ENCODE measurements around the gene WIPF3.

The WIPF3 gene

DNA sequence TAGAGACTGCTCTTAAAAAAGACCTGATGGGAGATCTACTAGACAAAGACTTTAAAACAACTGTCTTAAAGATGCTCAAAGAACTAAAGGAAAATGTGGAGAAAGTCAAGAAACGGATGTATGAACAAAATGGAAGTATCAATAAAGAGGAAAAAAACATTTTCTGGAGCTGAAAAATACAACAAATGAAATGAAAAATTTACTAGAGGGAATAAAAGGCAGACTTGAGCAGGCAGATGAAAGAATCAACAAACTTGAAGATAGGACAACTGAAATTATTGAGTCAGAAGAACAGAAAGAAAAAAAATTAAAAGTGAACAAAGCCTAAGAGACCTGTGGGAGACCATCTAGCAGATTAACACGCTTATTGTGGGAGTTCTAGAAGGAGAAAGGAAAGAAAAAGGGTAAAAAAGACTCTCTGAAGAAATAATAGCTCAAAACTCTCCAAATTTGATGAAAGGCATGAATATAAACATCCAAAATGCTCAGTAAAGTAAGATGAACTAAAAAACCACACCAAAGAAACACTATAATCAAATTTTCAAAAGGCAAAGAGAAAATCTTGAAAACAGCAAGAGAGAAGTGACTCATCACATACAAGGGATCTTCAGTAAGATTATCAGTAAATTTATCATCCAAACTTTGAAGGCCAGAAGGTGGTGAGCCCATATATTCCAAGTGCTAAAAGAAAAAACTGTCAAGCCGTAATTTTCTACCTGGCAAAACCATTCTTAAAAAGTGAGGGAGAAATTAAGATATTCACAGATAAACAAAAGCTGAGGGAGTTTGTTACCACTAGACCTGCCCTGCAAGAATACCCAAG is 100.1 kb downstream of the WIPF3 start:
- H3K27ac Mint-ChIP-seq = no peak overlapping the region
- H3K27me3 Mint-ChIP-seq = peaks cover 0 to 12% of the 10 kb centered on the region in 2 donors
- no peak for ATAC-seq (replicated peaks)
- no peak overlapping the region for H3K4me3 Mint-ChIP-seq
- no peak for DNase-seq
- peaks cover 16 to 22% of the 10 kb centered on the region in 2 donors for H3K36me3 Mint-ChIP-seq
- peaks cover 22 to 23% of the 10 kb centered on the region in 2 donors for H3K9me3 Mint-ChIP-seq
- H3K4me1 Mint-ChIP-seq = no peaks in the 10 kb centered on the region

DNA sequence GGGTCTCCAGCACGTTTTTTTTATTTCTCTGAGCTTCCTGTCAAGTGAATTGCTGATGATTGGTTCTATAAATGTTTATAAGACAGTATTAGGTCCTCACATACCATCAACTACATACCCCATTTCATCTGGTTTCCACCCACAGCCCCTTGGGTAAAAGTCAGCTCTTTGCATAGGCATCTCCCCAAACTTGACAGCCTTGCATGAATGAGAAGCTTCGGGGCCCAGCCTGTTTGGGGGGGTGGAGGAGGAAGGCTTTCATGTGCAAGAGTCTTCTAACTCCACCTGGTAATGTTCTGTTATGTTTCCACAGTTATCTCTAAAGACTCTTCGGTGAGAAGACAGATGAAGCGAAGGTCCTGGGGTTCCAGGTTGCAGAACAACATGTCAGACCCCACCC is 107.9 kb downstream of the WIPF3 start:
- peaks cover 0 to 3% of the 10 kb centered on the region in 2 donors for H3K36me3 Mint-ChIP-seq
- no peak for DNase-seq
- no peak overlapping the region for H3K27ac Mint-ChIP-seq
- no peak for ATAC-seq (replicated peaks)
- peaks cover 0 to 4% of the 10 kb centered on the region in 2 donors for H3K4me1 Mint-ChIP-seq
- no peaks in the 10 kb centered on the region for H3K27me3 Mint-ChIP-seq
- no peaks in the 10 kb centered on the region for H3K9me3 Mint-ChIP-seq
- H3K4me3 Mint-ChIP-seq = no peak overlapping the region

DNA sequence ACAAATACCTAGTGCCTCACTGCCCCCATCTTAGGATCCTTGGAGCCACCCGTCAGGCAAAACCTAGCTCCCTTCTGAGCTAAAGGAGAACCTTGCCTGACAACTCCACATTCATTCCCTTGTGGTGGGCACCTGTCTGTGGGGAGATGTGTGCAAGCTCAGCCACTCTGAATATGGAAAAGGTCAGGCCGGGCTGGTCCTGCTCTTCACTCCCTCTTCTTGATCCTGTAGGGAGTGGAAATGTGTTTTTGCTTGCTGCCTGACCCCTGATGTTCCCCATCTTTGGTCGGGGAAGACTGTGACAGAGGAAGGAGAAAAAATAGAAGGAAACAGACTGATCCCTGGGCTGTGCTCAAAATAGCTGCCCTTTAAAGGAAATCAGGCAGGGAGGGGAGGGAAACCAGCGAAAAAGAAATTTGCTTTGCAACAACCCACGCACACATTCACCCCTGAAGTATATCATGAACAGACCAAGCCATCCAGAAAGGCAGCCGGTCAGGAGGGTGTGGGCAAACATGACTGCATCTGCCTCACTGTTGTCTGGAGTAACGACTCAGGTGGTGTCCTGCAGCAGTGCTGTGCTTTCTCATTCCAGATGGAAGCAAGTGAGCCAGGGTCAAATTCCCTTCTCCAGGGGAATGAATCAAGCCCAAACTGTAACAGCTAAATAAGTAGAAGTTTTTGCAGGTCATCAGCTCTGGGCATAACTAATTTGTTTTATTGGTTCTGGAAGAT is 109.3 kb downstream of the WIPF3 start:
- no peak overlapping the region for H3K4me3 Mint-ChIP-seq
- H3K27ac Mint-ChIP-seq = no peak overlapping the region
- H3K36me3 Mint-ChIP-seq = peaks cover 0 to 4% of the 10 kb centered on the region in 2 donors
- H3K4me1 Mint-ChIP-seq = peaks cover 0 to 4% of the 10 kb centered on the region in 2 donors
- ATAC-seq (replicated peaks) (no peak), DNase-seq (no peak)
- no peaks in the 10 kb centered on the region for H3K9me3 Mint-ChIP-seq
- no peaks in the 10 kb centered on the region for H3K27me3 Mint-ChIP-seq

DNA sequence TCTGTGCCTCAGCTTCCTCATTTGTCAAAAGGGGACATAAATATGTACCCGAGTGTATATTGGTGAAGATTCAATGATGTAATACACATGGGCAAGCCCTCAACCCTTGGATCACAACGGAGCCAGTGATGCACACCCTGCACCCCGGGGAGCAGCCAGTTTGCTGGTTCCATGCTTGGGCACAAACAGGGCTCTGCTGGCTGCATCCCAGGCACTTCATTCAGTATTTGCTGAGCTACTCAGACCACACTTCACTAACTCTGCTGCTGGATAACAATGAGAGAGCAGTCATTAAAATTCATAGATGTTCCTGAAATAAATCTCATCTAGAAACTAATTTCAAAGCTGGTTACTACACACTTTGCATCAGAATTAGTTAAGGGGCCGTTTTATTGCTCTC is 111.3 kb downstream of the WIPF3 start:
- ATAC-seq (replicated peaks) (no peak), DNase-seq (no peak)
- no peaks in the 10 kb centered on the region for H3K27me3 Mint-ChIP-seq
- H3K36me3 Mint-ChIP-seq = peaks cover 0 to 8% of the 10 kb centered on the region in 2 donors
- no peak overlapping the region for H3K4me3 Mint-ChIP-seq
- H3K27ac Mint-ChIP-seq = no peak overlapping the region
- H3K9me3 Mint-ChIP-seq = no peaks in the 10 kb centered on the region
- peaks cover 0 to 4% of the 10 kb centered on the region in 2 donors for H3K4me1 Mint-ChIP-seq

DNA sequence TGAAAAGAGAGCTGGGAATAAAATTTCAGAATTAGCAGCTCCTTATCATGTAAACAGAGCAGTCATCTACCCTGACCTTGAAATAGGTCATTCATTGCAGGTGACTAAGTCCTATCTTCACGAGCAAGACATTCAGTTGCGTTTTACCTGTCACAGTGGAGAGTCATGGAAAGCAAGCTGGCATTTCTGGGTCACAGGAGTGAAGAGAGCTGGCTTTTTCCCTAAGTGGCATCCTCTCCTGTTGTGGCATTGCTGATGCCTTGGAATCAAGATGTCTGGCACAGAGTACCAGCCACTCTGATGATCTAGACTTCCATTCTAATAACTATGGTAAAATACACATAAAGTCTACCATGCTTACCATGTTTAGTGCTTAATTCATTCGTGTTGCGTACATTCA is 112.5 kb downstream of the WIPF3 start:
- ATAC-seq (replicated peaks) (no peak), DNase-seq (no peak)
- H3K9me3 Mint-ChIP-seq = no peaks in the 10 kb centered on the region
- H3K36me3 Mint-ChIP-seq = peaks cover 0 to 12% of the 10 kb centered on the region in 2 donors
- H3K27ac Mint-ChIP-seq = no peak overlapping the region
- no peak overlapping the region for H3K4me3 Mint-ChIP-seq
- peaks cover 0 to 4% of the 10 kb centered on the region in 2 donors for H3K4me1 Mint-ChIP-seq
- H3K27me3 Mint-ChIP-seq = no peaks in the 10 kb centered on the region

DNA sequence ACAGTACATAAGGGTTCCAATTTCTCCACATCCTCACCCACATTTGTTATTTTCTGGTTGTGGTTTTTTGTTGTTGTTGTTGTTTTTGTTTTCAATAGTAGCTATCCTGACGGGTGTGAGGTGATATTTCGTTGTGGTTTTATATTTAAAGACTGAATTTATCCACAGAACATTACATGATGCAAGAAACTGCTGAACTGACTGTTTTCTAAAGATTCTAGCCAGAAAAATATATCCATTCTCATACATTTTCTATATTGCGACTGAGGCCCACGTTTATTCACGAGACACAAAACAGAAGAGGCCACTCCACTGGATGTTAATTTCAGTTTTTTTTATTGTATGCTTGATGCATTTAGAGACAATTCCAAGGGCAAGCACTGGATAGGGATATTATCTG is 113.5 kb downstream of the WIPF3 start:
- H3K9me3 Mint-ChIP-seq = no peaks in the 10 kb centered on the region
- H3K4me3 Mint-ChIP-seq = no peak overlapping the region
- H3K27me3 Mint-ChIP-seq = no peaks in the 10 kb centered on the region
- H3K27ac Mint-ChIP-seq = no peak overlapping the region
- DNase-seq (no peak), ATAC-seq (replicated peaks) (no peak)
- H3K36me3 Mint-ChIP-seq = peaks cover 0 to 16% of the 10 kb centered on the region in 2 donors
- H3K4me1 Mint-ChIP-seq = peaks cover 3 to 4% of the 10 kb centered on the region in 2 donors

DNA sequence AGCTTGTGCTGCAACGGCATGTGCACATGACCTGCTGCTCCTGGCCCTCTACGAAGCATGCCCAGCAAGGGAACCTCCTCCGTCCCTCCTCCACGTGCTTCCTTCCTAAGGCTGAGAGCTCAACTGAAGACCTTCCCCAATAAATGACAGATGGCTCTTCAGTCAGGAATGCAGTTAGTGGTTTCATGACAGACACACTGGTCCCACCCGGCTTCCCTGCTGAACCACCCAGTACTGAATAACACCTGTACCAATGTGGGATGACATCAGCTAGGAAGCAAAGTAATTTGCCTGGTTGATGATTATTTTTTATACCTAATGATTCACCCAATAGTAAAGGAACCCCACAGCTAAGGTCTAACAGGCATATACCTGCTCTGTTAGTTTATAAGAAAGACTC is 114.2 kb downstream of the WIPF3 start:
- Mint-ChIP-seq H3K4me1 (peaks cover 3 to 5% of the 10 kb centered on the region in 2 donors), H3K27ac (no peak overlapping the region), H3K4me3 (no peak overlapping the region), H3K36me3 (peaks cover 0 to 18% of the 10 kb centered on the region in 2 donors), H3K9me3 (no peaks in the 10 kb centered on the region), H3K27me3 (no peaks in the 10 kb centered on the region)
- DNase-seq (no peak), ATAC-seq (replicated peaks) (no peak)

DNA sequence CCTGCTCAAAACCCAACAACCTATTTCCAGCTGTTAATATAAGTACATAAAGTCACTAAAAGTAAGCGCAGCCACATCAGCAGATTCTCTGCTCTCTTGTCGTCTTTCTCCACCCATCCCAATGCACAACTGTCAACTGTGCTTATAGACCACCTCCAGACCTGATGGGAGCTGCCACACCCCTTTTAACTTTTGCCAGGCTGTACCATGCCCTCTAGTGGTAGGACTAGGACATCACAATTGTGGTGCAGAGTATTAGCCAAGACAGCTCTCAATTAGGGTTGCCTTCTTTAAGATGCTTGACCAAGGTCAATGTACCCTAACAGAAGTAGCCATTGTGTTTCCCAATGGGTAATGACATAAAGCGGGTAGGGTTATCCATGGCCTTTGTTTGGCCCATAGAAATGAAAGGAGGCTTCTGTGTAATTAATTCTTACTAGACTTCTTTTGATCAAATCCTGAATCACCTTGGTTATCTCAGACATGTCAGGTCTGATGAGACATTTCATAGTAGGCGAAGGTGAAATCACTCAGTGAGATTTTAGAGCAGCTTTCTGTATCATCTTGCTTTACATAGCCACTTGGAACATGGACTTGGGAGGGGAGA is 115.2 kb downstream of the WIPF3 start:
- Mint-ChIP-seq H3K4me3 (no peak overlapping the region), H3K4me1 (peaks cover 2 to 5% of the 10 kb centered on the region in 2 donors), H3K36me3 (peaks cover 0 to 20% of the 10 kb centered on the region in 2 donors), H3K9me3 (no peaks in the 10 kb centered on the region), H3K27ac (no peak overlapping the region), H3K27me3 (no peaks in the 10 kb centered on the region)
- ATAC-seq (replicated peaks) (peak; percentile 93 to 97), DNase-seq (peak; percentile 49)

DNA sequence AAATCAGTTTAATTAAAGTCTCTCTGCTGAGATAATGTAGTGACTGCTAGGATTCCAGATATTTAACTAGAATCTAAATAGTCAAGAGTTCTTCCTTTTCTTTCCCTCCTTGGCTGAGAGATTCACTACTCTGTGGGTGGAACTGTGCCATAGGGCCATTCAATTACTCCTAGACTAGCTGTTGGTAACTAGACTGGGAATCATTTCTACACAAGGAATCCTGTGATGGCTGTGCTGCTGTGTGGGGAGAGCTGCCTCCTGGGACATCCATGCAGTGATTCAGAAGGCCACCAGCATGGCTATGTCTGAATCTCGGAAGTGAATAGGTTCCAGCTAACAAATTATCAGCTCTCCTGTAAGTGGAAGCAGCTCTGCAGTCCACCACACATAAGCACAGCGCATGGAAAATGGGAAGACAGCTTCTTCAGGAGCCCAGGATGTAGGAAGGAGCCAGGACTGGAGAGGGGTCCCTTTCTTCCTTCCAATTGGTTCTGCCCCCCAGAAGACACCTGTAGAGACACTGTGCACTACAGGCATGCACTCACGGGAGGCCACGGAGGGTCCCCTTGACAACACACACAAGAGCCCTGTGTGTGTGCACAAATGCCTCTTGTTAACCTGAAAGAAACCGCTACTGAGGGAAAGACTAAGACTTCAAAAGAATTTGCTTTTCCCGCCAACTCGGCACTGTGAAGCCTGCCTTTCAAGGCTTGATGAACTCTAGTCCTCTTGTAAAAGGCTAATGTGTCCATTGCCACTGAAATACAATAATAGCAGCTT is 116.8 kb downstream of the WIPF3 start:
- peak overlapping the region; percentile 9 for H3K27ac Mint-ChIP-seq
- H3K4me1 Mint-ChIP-seq = peaks cover 2 to 5% of the 10 kb centered on the region in 2 donors
- H3K27me3 Mint-ChIP-seq = no peaks in the 10 kb centered on the region
- no peak for DNase-seq
- peaks cover 0 to 20% of the 10 kb centered on the region in 2 donors for H3K36me3 Mint-ChIP-seq
- no peak overlapping the region for H3K4me3 Mint-ChIP-seq
- H3K9me3 Mint-ChIP-seq = no peaks in the 10 kb centered on the region
- no peak for ATAC-seq (replicated peaks)

DNA sequence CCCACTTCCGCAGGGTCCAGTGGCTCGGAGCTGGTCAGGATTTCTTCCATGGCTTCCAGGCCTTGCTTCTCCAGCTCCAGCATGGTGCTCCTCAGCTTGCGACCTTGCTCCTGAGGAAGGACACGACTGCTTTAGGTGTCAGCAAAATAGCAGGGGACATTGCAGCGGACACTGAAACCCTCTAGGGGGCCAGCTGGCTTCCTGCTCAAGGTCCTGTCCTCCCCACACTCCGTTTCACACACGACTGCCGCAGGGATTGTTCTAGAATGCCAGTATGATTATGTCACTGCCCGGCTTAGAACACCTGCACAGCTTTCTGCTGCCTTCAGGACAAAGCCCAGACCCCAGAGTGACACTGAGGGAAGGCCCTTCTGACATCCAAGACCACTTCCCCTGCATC is 117.7 kb downstream of the WIPF3 start:
- Mint-ChIP-seq H3K27me3 (no peaks in the 10 kb centered on the region), H3K9me3 (no peaks in the 10 kb centered on the region), H3K36me3 (peaks cover 0 to 21% of the 10 kb centered on the region in 2 donors), H3K4me3 (no peak overlapping the region), H3K4me1 (peaks cover 2 to 5% of the 10 kb centered on the region in 2 donors), H3K27ac (no peak overlapping the region)
- DNase-seq = no peak
- no peak for ATAC-seq (replicated peaks)

DNA sequence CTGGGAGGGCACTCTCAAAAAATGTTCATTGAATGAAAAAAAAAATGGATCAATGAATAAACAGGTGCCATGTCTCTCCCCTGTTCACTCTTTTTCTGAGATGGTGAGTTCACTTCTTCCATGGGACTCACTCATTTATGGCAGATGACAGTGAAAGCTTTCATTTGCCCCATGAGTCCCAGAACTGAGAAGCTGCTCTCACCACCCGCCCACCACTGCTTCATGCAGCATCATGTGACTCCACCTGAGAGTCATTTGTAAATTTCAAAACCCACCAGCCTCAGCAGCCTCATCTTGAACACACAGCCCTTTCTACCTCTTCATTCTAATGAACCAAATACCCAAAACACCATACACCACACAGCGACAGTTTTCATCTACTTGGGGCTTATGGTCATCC is 118.4 kb downstream of the WIPF3 start:
- Mint-ChIP-seq H3K27me3 (no peaks in the 10 kb centered on the region), H3K27ac (peak overlapping the region; percentile 15), H3K9me3 (no peaks in the 10 kb centered on the region), H3K4me1 (peaks cover 2 to 5% of the 10 kb centered on the region in 2 donors), H3K36me3 (peaks cover 0 to 18% of the 10 kb centered on the region in 2 donors), H3K4me3 (no peak overlapping the region)
- ATAC-seq (replicated peaks) (peak; percentile 31 to 33), DNase-seq (no peak)

DNA sequence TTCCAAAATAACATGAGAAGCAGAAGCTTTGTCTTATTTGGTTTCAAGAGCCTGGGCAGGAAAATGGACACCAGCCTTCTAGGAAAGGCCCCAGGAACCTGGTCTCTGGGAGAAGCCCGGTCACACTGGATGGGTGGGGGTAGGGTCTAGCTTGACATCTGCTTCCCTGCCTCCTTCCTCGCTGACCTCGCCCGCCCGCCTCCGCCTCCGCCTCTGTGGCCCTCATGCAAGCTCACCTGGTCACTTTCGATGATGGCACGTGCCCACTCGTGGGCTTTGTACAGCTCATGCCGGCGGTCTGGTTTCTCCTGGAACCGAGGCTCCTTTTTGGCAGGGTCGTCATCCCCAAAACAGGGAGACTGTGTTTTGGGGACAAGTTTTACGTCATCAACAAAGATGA is 119.9 kb downstream of the WIPF3 start:
- no peaks in the 10 kb centered on the region for H3K27me3 Mint-ChIP-seq
- peaks cover 0 to 28% of the 10 kb centered on the region in 2 donors for H3K36me3 Mint-ChIP-seq
- no peak overlapping the region for H3K27ac Mint-ChIP-seq
- DNase-seq (no peak), ATAC-seq (replicated peaks) (no peak)
- H3K9me3 Mint-ChIP-seq = no peaks in the 10 kb centered on the region
- H3K4me1 Mint-ChIP-seq = peaks cover 2 to 5% of the 10 kb centered on the region in 2 donors
- H3K4me3 Mint-ChIP-seq = no peak overlapping the region

DNA sequence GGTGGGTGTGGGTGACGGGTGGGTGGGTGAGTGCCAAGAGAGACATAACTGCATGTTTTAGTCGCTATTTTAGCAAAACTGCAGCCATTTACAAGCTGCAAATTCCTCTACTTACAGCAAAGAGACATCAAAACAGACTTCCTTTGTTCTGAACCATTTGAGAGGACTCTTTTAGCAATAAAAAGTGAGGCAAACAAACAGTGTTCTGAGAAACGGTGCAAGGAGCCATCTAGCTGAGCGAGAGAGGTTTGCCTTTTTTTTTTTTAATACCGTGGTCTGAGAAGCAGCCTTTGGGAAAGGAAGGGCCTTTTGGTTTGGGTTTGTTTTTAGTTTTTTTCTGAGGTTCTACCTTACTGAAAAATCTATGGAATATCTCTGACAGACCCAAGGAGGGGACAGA is 120.4 kb downstream of the WIPF3 start:
- peak overlapping the region; percentile 47 for H3K27ac Mint-ChIP-seq

More for the DNA sequence above, 120.4 kb downstream of the WIPF3 start:
- H3K36me3 Mint-ChIP-seq = peaks cover 0 to 28% of the 10 kb centered on the region in 2 donors
- H3K4me1 Mint-ChIP-seq = peaks cover 2 to 5% of the 10 kb centered on the region in 2 donors
- no peak overlapping the region for H3K4me3 Mint-ChIP-seq
- H3K27me3 Mint-ChIP-seq = no peaks in the 10 kb centered on the region
- no peaks in the 10 kb centered on the region for H3K9me3 Mint-ChIP-seq
- DNase-seq = no peak
- ATAC-seq (replicated peaks) = no peak
